ENCODE data around the gene PCBP3. TPM values are rescaled to one million over a fixed set of nuclear protein-coding genes. Genes with fewer than 3 reads are reported as not detected.

The PCBP3 gene
- total RNA-seq, 1 donor from 2014 or later = 7.6 TPM

DNA sequence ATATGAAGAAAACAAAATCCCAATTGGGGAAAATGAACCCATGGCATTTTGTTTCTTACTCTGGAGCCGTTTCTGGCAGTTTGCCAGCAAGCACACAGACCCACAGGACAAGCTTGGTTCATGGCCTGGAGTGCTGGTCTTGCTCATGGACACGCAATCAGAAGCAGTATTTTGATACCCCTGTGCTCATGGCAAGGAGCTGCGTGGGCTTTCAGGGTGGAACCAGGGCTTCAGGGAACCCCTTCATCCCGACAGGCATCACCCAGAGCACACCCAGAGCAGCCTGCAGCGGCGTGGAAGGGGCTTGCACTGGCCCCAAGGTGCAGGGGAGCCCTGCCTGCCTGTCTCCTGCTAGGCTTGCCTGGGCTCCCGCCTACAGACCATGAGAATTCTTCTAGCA lies 45.4 kb upstream of the PCBP3 start:
- H3K27ac Mint-ChIP-seq (ENCODE audit: unreplicated experiment) = no peak overlapping the region
- no peak for DNase-seq (ENCODE audit: extremely low spot score, unreplicated experiment)
- TF ChIP-seq, protein P1, sequence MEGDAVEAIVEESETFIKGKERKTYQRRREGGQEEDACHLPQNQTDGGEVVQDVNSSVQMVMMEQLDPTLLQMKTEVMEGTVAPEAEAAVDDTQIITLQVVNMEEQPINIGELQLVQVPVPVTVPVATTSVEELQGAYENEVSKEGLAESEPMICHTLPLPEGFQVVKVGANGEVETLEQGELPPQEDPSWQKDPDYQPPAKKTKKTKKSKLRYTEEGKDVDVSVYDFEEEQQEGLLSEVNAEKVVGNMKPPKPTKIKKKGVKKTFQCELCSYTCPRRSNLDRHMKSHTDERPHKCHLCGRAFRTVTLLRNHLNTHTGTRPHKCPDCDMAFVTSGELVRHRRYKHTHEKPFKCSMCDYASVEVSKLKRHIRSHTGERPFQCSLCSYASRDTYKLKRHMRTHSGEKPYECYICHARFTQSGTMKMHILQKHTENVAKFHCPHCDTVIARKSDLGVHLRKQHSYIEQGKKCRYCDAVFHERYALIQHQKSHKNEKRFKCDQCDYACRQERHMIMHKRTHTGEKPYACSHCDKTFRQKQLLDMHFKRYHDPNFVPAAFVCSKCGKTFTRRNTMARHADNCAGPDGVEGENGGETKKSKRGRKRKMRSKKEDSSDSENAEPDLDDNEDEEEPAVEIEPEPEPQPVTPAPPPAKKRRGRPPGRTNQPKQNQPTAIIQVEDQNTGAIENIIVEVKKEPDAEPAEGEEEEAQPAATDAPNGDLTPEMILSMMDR (IDR thresholded peaks at IDR 0.05) = no peak
- peaks cover 19% of the 10 kb centered on the region for H3K9me3 Mint-ChIP-seq (ENCODE audit: unreplicated experiment)
- H3K36me3 Mint-ChIP-seq (ENCODE audit: unreplicated experiment) = no peaks in the 10 kb centered on the region
- peaks cover 35% of the 10 kb centered on the region for H3K27me3 Mint-ChIP-seq (ENCODE audit: unreplicated experiment)
- peaks cover 3% of the 10 kb centered on the region for H3K4me1 Mint-ChIP-seq (ENCODE audit: unreplicated experiment)
- H3K4me3 Mint-ChIP-seq (ENCODE audit: unreplicated experiment) = no peak overlapping the region

DNA sequence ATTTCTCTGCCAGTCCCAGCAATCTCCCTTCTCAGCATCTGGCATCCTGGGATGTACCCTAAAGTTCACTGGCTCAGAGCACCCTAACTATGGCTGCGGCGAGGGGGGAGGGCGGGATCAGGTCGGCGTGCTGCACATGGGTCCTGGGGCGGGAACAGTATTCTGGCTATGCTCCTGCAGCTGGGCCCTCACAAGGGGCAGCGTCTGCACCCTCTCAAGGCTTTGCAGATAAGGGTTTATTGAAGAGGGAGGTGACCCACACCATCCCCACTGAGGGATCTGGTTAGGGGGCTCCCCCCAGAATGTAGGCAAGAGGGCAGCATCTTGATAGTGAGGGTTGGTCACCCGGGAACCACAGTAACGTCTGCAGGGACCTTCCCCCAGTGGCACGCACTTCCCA lies 44.9 kb upstream of the PCBP3 start:
- peaks cover 3% of the 10 kb centered on the region for H3K4me1 Mint-ChIP-seq (ENCODE audit: unreplicated experiment)
- no peak overlapping the region for H3K27ac Mint-ChIP-seq (ENCODE audit: unreplicated experiment)
- H3K9me3 Mint-ChIP-seq (ENCODE audit: unreplicated experiment) = peaks cover 25% of the 10 kb centered on the region
- no peaks in the 10 kb centered on the region for H3K36me3 Mint-ChIP-seq (ENCODE audit: unreplicated experiment)
- H3K4me3 Mint-ChIP-seq (ENCODE audit: unreplicated experiment) = no peak overlapping the region
- DNase-seq (ENCODE audit: extremely low spot score, unreplicated experiment) = no peak
- H3K27me3 Mint-ChIP-seq (ENCODE audit: unreplicated experiment) = peaks cover 37% of the 10 kb centered on the region
- TF ChIP-seq, protein P1 (IDR thresholded peaks at IDR 0.05) = no peak

DNA sequence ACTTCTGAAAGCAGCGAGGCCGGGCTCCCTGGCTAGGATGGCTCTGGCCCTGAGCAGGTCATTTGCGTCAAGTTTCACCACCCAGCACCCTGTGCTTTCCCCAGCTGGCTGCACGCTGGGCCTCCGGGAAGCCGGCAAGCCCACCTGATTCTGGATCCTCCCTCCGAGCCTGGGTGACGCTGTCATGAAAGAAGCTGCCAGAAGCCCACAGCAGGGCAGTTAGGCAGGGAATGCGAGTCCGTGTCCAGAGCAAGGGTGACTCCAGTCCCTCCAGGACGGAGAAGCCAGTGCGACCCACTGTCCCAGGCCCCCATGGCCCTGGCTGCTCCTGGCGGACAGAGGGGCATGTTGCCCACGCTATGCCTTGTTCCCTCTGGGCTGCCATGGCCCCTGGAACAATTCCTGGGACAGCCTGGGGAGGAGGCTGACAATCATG lies 44.4 kb upstream of the PCBP3 start:
- Mint-ChIP-seq H3K4me3 (ENCODE audit: unreplicated experiment) (no peak overlapping the region), H3K9me3 (ENCODE audit: unreplicated experiment) (peaks cover 30% of the 10 kb centered on the region), H3K27ac (ENCODE audit: unreplicated experiment) (no peak overlapping the region), H3K27me3 (ENCODE audit: unreplicated experiment) (peaks cover 37% of the 10 kb centered on the region), H3K36me3 (ENCODE audit: unreplicated experiment) (peaks cover 2% of the 10 kb centered on the region), H3K4me1 (ENCODE audit: unreplicated experiment) (peaks cover 3% of the 10 kb centered on the region)
- DNase-seq (ENCODE audit: extremely low spot score, unreplicated experiment) = no peak
- TF ChIP-seq, protein P1 (IDR thresholded peaks at IDR 0.05) = no peak

DNA sequence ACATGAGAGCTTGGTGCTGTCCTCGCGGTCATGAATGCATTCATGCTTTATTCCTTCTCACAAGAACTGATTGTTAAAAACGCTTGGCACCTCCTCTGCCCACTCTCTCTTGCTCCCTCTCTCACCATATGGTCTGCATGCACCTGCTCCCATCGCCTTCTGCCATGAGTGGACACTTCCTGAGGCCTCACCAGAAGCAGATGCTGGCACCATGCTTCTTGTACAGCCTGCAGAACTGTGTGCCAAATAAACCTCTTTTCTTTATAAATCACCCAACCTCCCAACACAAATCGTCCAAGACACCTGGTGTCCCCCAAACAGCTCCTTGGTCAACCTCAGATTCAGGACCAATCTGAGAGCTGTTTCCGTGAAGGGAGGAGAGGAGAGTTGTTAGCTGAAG lies 43.3 kb upstream of the PCBP3 start:
- H3K4me1 Mint-ChIP-seq (ENCODE audit: unreplicated experiment) = peaks cover 3% of the 10 kb centered on the region
- peaks cover 2% of the 10 kb centered on the region for H3K36me3 Mint-ChIP-seq (ENCODE audit: unreplicated experiment)
- peaks cover 32% of the 10 kb centered on the region for H3K9me3 Mint-ChIP-seq (ENCODE audit: unreplicated experiment)
- H3K27ac Mint-ChIP-seq (ENCODE audit: unreplicated experiment) = no peak overlapping the region
- no peak overlapping the region for H3K4me3 Mint-ChIP-seq (ENCODE audit: unreplicated experiment)
- TF ChIP-seq, protein P1 (IDR thresholded peaks at IDR 0.05) = no peak
- peaks cover 33% of the 10 kb centered on the region for H3K27me3 Mint-ChIP-seq (ENCODE audit: unreplicated experiment)
- no peak for DNase-seq (ENCODE audit: extremely low spot score, unreplicated experiment)

DNA sequence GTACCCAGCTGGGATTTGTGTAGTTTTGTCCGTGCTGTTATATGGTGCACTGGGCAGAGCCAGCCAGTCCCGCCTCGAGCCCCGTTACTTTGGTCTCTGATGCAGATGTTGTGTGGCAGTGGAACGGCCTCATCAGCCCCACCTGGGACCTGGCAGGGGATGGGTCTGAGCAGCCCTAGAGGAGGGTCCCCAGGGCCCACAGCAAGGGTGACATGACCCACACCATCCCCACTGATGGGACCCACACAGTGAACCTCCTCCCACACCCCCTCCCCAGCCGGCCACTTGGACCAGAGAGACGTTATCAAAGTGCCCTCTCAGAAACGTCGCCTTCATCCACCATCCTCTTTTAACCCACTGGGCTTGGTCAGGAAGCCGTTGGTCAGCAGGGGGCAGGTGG lies 42.0 kb upstream of the PCBP3 start:
- Mint-ChIP-seq H3K27ac (ENCODE audit: unreplicated experiment) (no peak overlapping the region), H3K4me1 (ENCODE audit: unreplicated experiment) (peaks cover 3% of the 10 kb centered on the region), H3K36me3 (ENCODE audit: unreplicated experiment) (peaks cover 2% of the 10 kb centered on the region), H3K4me3 (ENCODE audit: unreplicated experiment) (no peak overlapping the region), H3K27me3 (ENCODE audit: unreplicated experiment) (peaks cover 28% of the 10 kb centered on the region), H3K9me3 (ENCODE audit: unreplicated experiment) (peaks cover 32% of the 10 kb centered on the region)
- TF ChIP-seq, protein P1 (IDR thresholded peaks at IDR 0.05) = no peak
- DNase-seq (ENCODE audit: extremely low spot score, unreplicated experiment) = no peak
